ENCODE measurements around the gene EXOC6.
A peak's percentile ranks its signal among the peaks of the same experiment; 100 is the strongest.

Gene EXOC6

GRCh38 chr10:93074597-93075368 is 226.5 kb downstream of the EXOC6 start:
- H3K4me3 ChIP-seq (ENCODE audit: low read length, poor library complexity, severe bottlenecking) = peak overlapping the region; percentile 88

GRCh38 chr10:93075369-93076221 is 227.3 kb downstream of the EXOC6 start:
- Histone ChIP-seq H3K9ac (ENCODE audit: low read depth, low read length, poor library complexity, severe bottlenecking) (no peak overlapping the region), H3F3A (ENCODE audit: low read depth) (no peaks in the 10 kb centered on the region), H4K20me1 (ENCODE audit: insufficient read depth, low read length, poor library complexity, severe bottlenecking) (no peaks in the 10 kb centered on the region), H3K9me2 (replicated peaks; ENCODE audit: low read depth, low read length) (no peaks in the 10 kb centered on the region), H3K27me3 (ENCODE audit: insufficient read depth, low read length, poor library complexity, severe bottlenecking) (no peaks in the 10 kb centered on the region), H3K4me3 (ENCODE audit: low read length, poor library complexity, severe bottlenecking) (no peak overlapping the region), H3K4me1 (ENCODE audit: insufficient read depth, low read length, poor library complexity, severe bottlenecking) (peaks cover 13% of the 10 kb centered on the region), H3K79me2 (ENCODE audit: insufficient read depth, low read length) (no peaks in the 10 kb centered on the region), H3K4me2 (ENCODE audit: low read depth, low read length, poor library complexity, severe bottlenecking) (no peak overlapping the region), H3K36me3 (ENCODE audit: insufficient read depth, low read length) (no peaks in the 10 kb centered on the region), H3K9me3 (ENCODE audit: insufficient read depth, low read depth, low read length) (no peaks in the 10 kb centered on the region), H2AFZ (ENCODE audit: low read length) (no peak overlapping the region)
- no peak for TF ChIP-seq EZH2phosphoT487 (IDR thresholded peaks at IDR 0.05; ENCODE audit: borderline replicate concordance)
- TF ChIP-seq CTCF (conservative IDR thresholded peaks at IDR 0.05; ENCODE audit: low read length) = no peak

More at GRCh38 chr10:93074597-93075368, 226.5 kb downstream of the EXOC6 start:
- peak overlapping the region; percentile 76 for H3K4me2 ChIP-seq (ENCODE audit: low read depth, low read length, poor library complexity, severe bottlenecking)
- no peaks in the 10 kb centered on the region for H3F3A ChIP-seq (ENCODE audit: low read depth)
- H3K79me2 ChIP-seq (ENCODE audit: insufficient read depth, low read length) = no peaks in the 10 kb centered on the region
- TF ChIP-seq CTCF (conservative IDR thresholded peaks at IDR 0.05; ENCODE audit: low read length) (no peak), EZH2phosphoT487 (IDR thresholded peaks at IDR 0.05; ENCODE audit: borderline replicate concordance) (no peak)
- H3K9ac ChIP-seq (ENCODE audit: low read depth, low read length, poor library complexity, severe bottlenecking) = peak overlapping the region; percentile 76
- peaks cover 13% of the 10 kb centered on the region for H3K4me1 ChIP-seq (ENCODE audit: insufficient read depth, low read length, poor library complexity, severe bottlenecking)
- H2AFZ ChIP-seq (ENCODE audit: low read length) = peak overlapping the region; percentile 99
- H3K27me3 ChIP-seq (ENCODE audit: insufficient read depth, low read length, poor library complexity, severe bottlenecking) = no peaks in the 10 kb centered on the region
- no peaks in the 10 kb centered on the region for H3K9me2 ChIP-seq (replicated peaks; ENCODE audit: low read depth, low read length)
- no peaks in the 10 kb centered on the region for H3K9me3 ChIP-seq (ENCODE audit: insufficient read depth, low read depth, low read length)
- H3K36me3 ChIP-seq (ENCODE audit: insufficient read depth, low read length) = no peaks in the 10 kb centered on the region
- no peaks in the 10 kb centered on the region for H4K20me1 ChIP-seq (ENCODE audit: insufficient read depth, low read length, poor library complexity, severe bottlenecking)

GRCh38 chr10:93076871-93077270 is 228.6 kb downstream of the EXOC6 start:
- Histone ChIP-seq H3K4me1 (ENCODE audit: insufficient read depth, low read length, poor library complexity, severe bottlenecking) (peaks cover 13% of the 10 kb centered on the region), H3K9me2 (replicated peaks; ENCODE audit: low read depth, low read length) (no peaks in the 10 kb centered on the region), H3K27me3 (ENCODE audit: insufficient read depth, low read length, poor library complexity, severe bottlenecking) (no peaks in the 10 kb centered on the region), H3K36me3 (ENCODE audit: insufficient read depth, low read length) (no peaks in the 10 kb centered on the region), H3K9me3 (ENCODE audit: insufficient read depth, low read depth, low read length) (no peaks in the 10 kb centered on the region), H3K9ac (ENCODE audit: low read depth, low read length, poor library complexity, severe bottlenecking) (no peak overlapping the region), H2AFZ (ENCODE audit: low read length) (no peak overlapping the region), H4K20me1 (ENCODE audit: insufficient read depth, low read length, poor library complexity, severe bottlenecking) (no peaks in the 10 kb centered on the region), H3K4me2 (ENCODE audit: low read depth, low read length, poor library complexity, severe bottlenecking) (no peak overlapping the region), H3K79me2 (ENCODE audit: insufficient read depth, low read length) (no peaks in the 10 kb centered on the region), H3K4me3 (ENCODE audit: low read length, poor library complexity, severe bottlenecking) (no peak overlapping the region), H3F3A (ENCODE audit: low read depth) (no peaks in the 10 kb centered on the region)
- no peak for TF ChIP-seq EZH2phosphoT487 (IDR thresholded peaks at IDR 0.05; ENCODE audit: borderline replicate concordance)
- TF ChIP-seq CTCF (conservative IDR thresholded peaks at IDR 0.05; ENCODE audit: low read length) = no peak

Data from Loucy (cell line).